ENCODE measurements around the gene PRDX4. TPM values are rescaled to one million over a fixed set of nuclear protein-coding genes. Genes with fewer than 3 reads are reported as not detected.
"Not testable (repeated sequence)": the region's sequence is repeated elsewhere in the genome, so short reads cannot be mapped to it uniquely, and the experiment has no call there.

Gene PRDX4
- total RNA-seq, 1 donor from 2014 or later, result 34.7 TPM

DNA sequence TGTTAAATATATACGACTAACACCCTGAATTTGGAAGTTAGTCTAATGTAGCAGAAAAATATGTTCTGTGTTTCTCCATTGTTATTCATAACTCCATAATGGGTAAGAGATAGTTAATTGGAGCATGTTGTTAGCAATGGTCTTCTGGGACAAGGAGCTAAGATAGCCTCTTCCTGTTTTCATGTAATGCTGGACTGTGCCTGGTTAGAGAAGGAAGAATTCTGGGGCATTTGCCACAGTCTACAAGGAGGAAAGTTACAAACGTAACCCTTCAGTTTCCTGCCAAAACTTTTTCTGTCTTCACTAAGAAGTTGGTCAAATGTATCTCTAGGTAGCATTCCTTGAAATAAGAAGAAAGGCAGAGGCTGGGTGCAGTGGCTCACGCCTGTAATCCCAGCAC is 5.8 kb downstream of the PRDX4 start:
- H3K9me3 ChIP-seq (replicated peaks), result no peaks in the 10 kb centered on the region
- no peak overlapping the region for H3K4me3 ChIP-seq
- DNase-seq, result no peak
- H3K4me1 ChIP-seq, result peaks cover 8% of the 10 kb centered on the region
- no peak for TF ChIP-seq CTCF (IDR thresholded peaks at IDR 0.05; ENCODE audit: borderline replicate concordance)
- H3K27ac ChIP-seq (replicated peaks), result peak overlapping the region; percentile 52
- H3K36me3 ChIP-seq, result peaks cover 7% of the 10 kb centered on the region
- intact Hi-C loops (cut with micrococcal nuclease), result no loop called here
- no peaks in the 10 kb centered on the region for H3K27me3 ChIP-seq (ENCODE audit: low read depth)

DNA sequence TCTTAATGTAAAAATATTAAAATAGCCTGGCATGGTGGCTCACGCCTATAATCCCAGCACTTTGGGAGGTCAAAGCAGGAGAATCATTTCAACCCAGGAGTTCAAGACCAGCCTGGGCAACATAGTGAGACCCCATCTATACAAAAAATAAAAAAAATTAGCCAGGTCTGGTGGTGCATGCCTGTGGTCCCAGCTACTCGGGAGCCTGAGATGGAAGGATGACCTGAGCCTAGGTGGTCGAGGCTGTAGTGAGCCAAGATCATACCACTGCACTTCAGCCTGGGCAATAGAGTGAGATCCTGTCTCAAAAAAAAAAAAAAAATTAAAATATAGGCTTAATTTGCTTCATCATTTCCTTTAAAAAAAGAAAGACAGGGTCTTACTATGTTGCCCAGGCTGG is 9.2 kb downstream of the PRDX4 start:
- H3K4me3 ChIP-seq; H3K36me3 ChIP-seq; H3K27me3 ChIP-seq (ENCODE audit: low read depth); intact Hi-C loops (cut with micrococcal nuclease); H3K4me1 ChIP-seq; H3K9me3 ChIP-seq (replicated peaks); H3K27ac ChIP-seq (replicated peaks); DNase-seq: not testable (repeated sequence)

GRCh38 chrX:23692166-23692565 is 24.9 kb downstream of the PRDX4 start:
- no peaks in the 10 kb centered on the region for H3K9me3 ChIP-seq (replicated peaks)
- intact Hi-C loops (cut with micrococcal nuclease), result loop anchor here (10.0 kb wide), 1 partner anchor 213 kb away; the partner anchor contains the start of genes APOO and CXorf58
- H3K36me3 ChIP-seq, result no peaks in the 10 kb centered on the region
- H3K27me3 ChIP-seq (ENCODE audit: low read depth), result no peaks in the 10 kb centered on the region
- H3K27ac ChIP-seq (replicated peaks), result no peak overlapping the region
- no peak for TF ChIP-seq CTCF (IDR thresholded peaks at IDR 0.05; ENCODE audit: borderline replicate concordance)
- H3K4me3 ChIP-seq, result no peak overlapping the region
- no peak for DNase-seq
- H3K4me1 ChIP-seq, result no peaks in the 10 kb centered on the region

DNA sequence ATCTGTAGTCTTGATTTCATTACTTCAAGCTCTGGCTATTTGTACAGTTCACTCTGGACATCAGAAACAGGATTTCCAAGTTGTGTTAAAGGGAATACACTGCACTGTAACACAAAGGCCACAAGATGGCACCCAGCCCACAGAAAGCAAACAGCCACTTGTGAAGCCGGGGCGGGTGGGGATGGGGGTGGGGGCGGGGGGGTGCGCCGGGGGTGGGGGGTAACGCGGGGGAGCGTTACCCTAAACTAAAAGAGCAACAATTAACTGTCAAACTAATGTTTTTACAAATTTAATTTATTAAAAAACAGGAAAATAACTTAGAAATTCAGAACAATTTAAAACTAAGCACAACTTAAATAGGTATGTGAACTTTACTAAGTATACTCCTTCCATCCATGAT is 27.3 kb downstream of the PRDX4 start:
- DNase-seq, result peak; percentile 24
- Histone ChIP-seq H3K36me3 (no peaks in the 10 kb centered on the region), H3K27ac (replicated peaks) (no peak overlapping the region), H3K27me3 (ENCODE audit: low read depth) (no peaks in the 10 kb centered on the region), H3K4me3 (no peak overlapping the region), H3K4me1 (peaks cover 3% of the 10 kb centered on the region), H3K9me3 (replicated peaks) (no peaks in the 10 kb centered on the region)
- intact Hi-C loops (cut with micrococcal nuclease), result loop anchor here (10.0 kb wide), 1 partner anchor 210 kb away; the partner anchor contains the start of genes APOO and CXorf58
- peak; percentile 61 for TF ChIP-seq CTCF (IDR thresholded peaks at IDR 0.05; ENCODE audit: borderline replicate concordance)

- H3K36me3 ChIP-seq, result peaks cover 16% of the 10 kb centered on the region
- H3K9me3 ChIP-seq (replicated peaks), result no peaks in the 10 kb centered on the region
- peak overlapping the region; percentile 6 for H3K4me3 ChIP-seq
- H3K27me3 ChIP-seq (ENCODE audit: low read depth), result no peaks in the 10 kb centered on the region
- no peak for TF ChIP-seq CTCF (IDR thresholded peaks at IDR 0.05; ENCODE audit: borderline replicate concordance)
- peaks cover 5% of the 10 kb centered on the region for H3K4me1 ChIP-seq
- H3K27ac ChIP-seq (replicated peaks), result no peak overlapping the region
- DNase-seq, result no peak
- intact Hi-C loops (cut with micrococcal nuclease), result loop anchor here (10.0 kb wide), 1 partner anchor 205 kb away; the partner anchor contains the start of genes APOO and CXorf58
Observed at GRCh38 chrX:23699636-23700194, 32.4 kb downstream of the PRDX4 start.

- no peak for TF ChIP-seq CTCF (IDR thresholded peaks at IDR 0.05; ENCODE audit: borderline replicate concordance)
- Histone ChIP-seq H3K4me1 (peaks cover under 1% of the 10 kb centered on the region), H3K4me3 (no peak overlapping the region), H3K27me3 (ENCODE audit: low read depth) (no peaks in the 10 kb centered on the region), H3K36me3 (peaks cover 60% of the 10 kb centered on the region), H3K9me3 (replicated peaks) (no peaks in the 10 kb centered on the region), H3K27ac (replicated peaks) (no peak overlapping the region)
- DNase-seq, result no peak
- intact Hi-C loops (cut with micrococcal nuclease), result no loop called here
Observed at GRCh38 chrX:23704673-23705206, 37.4 kb downstream of the PRDX4 start.

All from left ventricle myocardium inferior (tissue), 1 donor.